ENCODE measurements around the gene KDM6A. TPM values are rescaled to one million over a fixed set of nuclear protein-coding genes. Genes with fewer than 3 reads are reported as not detected.
A peak's percentile ranks its signal among the peaks of the same experiment; 100 is the strongest.

Gene KDM6A
- total RNA-seq, 1 experiment from 2014 or later, result 21.0 TPM

DNA sequence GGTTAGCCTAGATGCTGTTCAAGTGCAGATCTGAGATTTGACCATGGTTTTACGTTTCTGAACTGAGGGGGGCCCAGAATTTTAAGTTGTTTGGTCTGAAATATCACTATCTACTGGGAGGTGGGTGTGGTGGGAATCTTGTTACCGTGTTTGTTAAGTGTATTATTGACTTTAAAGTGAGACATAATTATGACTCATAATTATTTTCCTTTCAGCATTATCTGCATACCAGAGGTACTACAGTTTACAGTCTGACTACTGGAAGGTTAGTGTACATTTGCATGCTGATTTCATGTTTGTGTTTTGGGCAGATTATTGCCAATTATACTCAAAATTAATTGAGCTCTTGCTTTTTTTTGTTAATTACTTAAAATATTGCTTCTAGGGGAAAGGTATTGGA, 101.5 kb downstream of the KDM6A start:
- TF ChIP-seq FOSL1 (IDR thresholded peaks at IDR 0.05; ENCODE audit: low read depth) (peak; percentile 63), RAD21 (IDR thresholded peaks at IDR 0.05; ENCODE audit: low read depth) (no peak), JUND (IDR thresholded peaks at IDR 0.05) (peak; percentile 45; the same call in 1 of the 2 replicates), SP1 (IDR thresholded peaks at IDR 0.05; ENCODE audit: low read depth) (peak; percentile 33; the same call in 1 of the 2 replicates), POLR2AphosphoS5 (IDR thresholded peaks at IDR 0.05; ENCODE audit: low read depth, low read length) (no peak), SIN3A (IDR thresholded peaks at IDR 0.05; ENCODE audit: low read depth) (0 out of 2 replicates have a peak, but pooled peaks have one; percentile 26), EZH2 (IDR thresholded peaks at IDR 0.05) (no peak)
- TF ChIP-seq, protein P1, sequence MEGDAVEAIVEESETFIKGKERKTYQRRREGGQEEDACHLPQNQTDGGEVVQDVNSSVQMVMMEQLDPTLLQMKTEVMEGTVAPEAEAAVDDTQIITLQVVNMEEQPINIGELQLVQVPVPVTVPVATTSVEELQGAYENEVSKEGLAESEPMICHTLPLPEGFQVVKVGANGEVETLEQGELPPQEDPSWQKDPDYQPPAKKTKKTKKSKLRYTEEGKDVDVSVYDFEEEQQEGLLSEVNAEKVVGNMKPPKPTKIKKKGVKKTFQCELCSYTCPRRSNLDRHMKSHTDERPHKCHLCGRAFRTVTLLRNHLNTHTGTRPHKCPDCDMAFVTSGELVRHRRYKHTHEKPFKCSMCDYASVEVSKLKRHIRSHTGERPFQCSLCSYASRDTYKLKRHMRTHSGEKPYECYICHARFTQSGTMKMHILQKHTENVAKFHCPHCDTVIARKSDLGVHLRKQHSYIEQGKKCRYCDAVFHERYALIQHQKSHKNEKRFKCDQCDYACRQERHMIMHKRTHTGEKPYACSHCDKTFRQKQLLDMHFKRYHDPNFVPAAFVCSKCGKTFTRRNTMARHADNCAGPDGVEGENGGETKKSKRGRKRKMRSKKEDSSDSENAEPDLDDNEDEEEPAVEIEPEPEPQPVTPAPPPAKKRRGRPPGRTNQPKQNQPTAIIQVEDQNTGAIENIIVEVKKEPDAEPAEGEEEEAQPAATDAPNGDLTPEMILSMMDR (IDR thresholded peaks at IDR 0.05 in 2 of 3, conservative IDR thresholded peaks at IDR 0.05 in 1 of 3; ENCODE audit: borderline replicate concordance in 1 of 3, insufficient read depth in 1 of 3, low read depth in 2 of 3, low read length in 2 of 3), result no peak
- RAD21 ChIA-PET (ENCODE audit: low non-redundant PET in 1 of 2, low total read pairs in 2 of 2, uncharacterized antibody in 2 of 2, unreplicated experiment in 2 of 2), result no interaction called here
- peak overlapping the region; percentile 23; the same call in 1 of the 2 replicates for H3K9ac ChIP-seq (ENCODE audit: low read length)
- peak overlapping the region; percentile 19; the same call in 1 of the 2 replicates for H3K27ac ChIP-seq (ENCODE audit: low read depth, low read length)
- H3K9me3 ChIP-seq (ENCODE audit: control insufficient read depth in 1 of 2, insufficient read depth in 1 of 2, low read depth in 1 of 2, low read length in 2 of 2), result no peaks in the 10 kb centered on the region
- H2AFZ ChIP-seq (ENCODE audit: low read depth, low read length, poor library complexity, severe bottlenecking), result no peak overlapping the region
- H3K4me1 ChIP-seq (ENCODE audit: control insufficient read depth in 1 of 2, insufficient read depth in 2 of 2, low read length in 2 of 2), result peaks cover 0 to 16% of the 10 kb centered on the region in 2 experiments; a peak in 3 of 4 replicates
- ATAC-seq (peak; percentile 66), DNase-seq (ENCODE audit: low read depth, low spot score) (peak; percentile 15)
- H4K20me1 ChIP-seq (ENCODE audit: insufficient read depth), result no peaks in the 10 kb centered on the region
- CTCF ChIA-PET, result no interaction called here
- H3K79me2 ChIP-seq (ENCODE audit: insufficient read depth, low read length), result peaks cover 65% of the 10 kb centered on the region
- no TSS peak for BruUV-seq (replicated peaks)
- 0 out of 4 replicates have a peak overlapping the region, but pooled peaks of 1 of the 2 experiments have one; percentile 13 for H3K4me3 ChIP-seq (replicated peaks in 1 of 2; ENCODE audit: low read depth in 1 of 2, low read length in 2 of 2)
- no peaks in the 10 kb centered on the region for H3K9me2 ChIP-seq (ENCODE audit: insufficient read depth)
- H3K27me3 ChIP-seq (ENCODE audit: insufficient read depth, low read length), result no peaks in the 10 kb centered on the region
- no peaks in the 10 kb centered on the region for H3K36me3 ChIP-seq (ENCODE audit: control insufficient read depth in 1 of 2, insufficient read depth in 2 of 2, low read length in 2 of 2)
- POLR2A ChIA-PET, result no interaction called here
- H3K4me2 ChIP-seq (ENCODE audit: low read length), result peak overlapping the region; percentile 49
- intact Hi-C loops (cut with micrococcal nuclease), result no loop called here

Data from HCT116 (cell line).